Vagina (tissue), 2 donors: ENCODE data around the gene SLC35E3.

Experiments used
- CTCF ChIP-seq, 3 experiments: fragments of 450-650 bp in 2 of 3; fragments of 200-600 bp in 1 of 3; sonication (generic) in 1 of 3; IDR thresholded peaks; one replicate each; pipeline ENCODE4 v1.5.1; 2017 to 2019; ENCODE audit warnings: antibody characterized with exemption in 3 of 3, mild to moderate bottlenecking in 2 of 3, moderate library complexity in 2 of 3
- POLR2A ChIP-seq, 2 donors: fragments of 450-650 bp; IDR thresholded peaks; one replicate each; pipeline ENCODE4 v1.6.1; 2017; ENCODE audit warnings: antibody characterized with exemption in 2 of 2, mild to moderate bottlenecking in 2 of 2, moderate library complexity in 2 of 2
- POLR2AphosphoS5 ChIP-seq, 2 donors: sonication (generic); formaldehyde crosslinking; IDR thresholded peaks; one replicate each; pipeline ENCODE4 v1.9.0; 2017; ENCODE audit warnings: antibody characterized with exemption in 2 of 2, mild to moderate bottlenecking in 2 of 2, low read depth in 1 of 2; ENCODE audit not compliant: insufficient read depth in 1 of 2

- no peak for TF ChIP-seq POLR2A (IDR thresholded peaks at IDR 0.05)
- no peak for TF ChIP-seq CTCF (IDR thresholded peaks at IDR 0.05)
- no peak for TF ChIP-seq POLR2AphosphoS5 (IDR thresholded peaks at IDR 0.05; ENCODE audit: insufficient read depth in 1 of 2, low read depth in 1 of 2)
These were observed 41.0 kb downstream of the SLC35E3 start for GRCh38 chr12:68786929-68787328.
